Activated CD8-positive, alpha-beta memory T cell treated with anti-CD3 and anti-CD28 coated beads, Interleukin-2, amount 50 U/mL, for 24 hours (primary cell): ENCODE data around the gene GLB1L3.
"Not testable (repeated sequence)": the region's sequence is repeated elsewhere in the genome, so short reads cannot be mapped to it uniquely, and the experiment has no call there.

Source experiments
- DNase-seq: peaks from one replicate; pipeline ENCODE4 v3.0.0-alpha.2; 2020; ENCODE audit errors: extremely low read depth

Gene GLB1L3

DNA sequence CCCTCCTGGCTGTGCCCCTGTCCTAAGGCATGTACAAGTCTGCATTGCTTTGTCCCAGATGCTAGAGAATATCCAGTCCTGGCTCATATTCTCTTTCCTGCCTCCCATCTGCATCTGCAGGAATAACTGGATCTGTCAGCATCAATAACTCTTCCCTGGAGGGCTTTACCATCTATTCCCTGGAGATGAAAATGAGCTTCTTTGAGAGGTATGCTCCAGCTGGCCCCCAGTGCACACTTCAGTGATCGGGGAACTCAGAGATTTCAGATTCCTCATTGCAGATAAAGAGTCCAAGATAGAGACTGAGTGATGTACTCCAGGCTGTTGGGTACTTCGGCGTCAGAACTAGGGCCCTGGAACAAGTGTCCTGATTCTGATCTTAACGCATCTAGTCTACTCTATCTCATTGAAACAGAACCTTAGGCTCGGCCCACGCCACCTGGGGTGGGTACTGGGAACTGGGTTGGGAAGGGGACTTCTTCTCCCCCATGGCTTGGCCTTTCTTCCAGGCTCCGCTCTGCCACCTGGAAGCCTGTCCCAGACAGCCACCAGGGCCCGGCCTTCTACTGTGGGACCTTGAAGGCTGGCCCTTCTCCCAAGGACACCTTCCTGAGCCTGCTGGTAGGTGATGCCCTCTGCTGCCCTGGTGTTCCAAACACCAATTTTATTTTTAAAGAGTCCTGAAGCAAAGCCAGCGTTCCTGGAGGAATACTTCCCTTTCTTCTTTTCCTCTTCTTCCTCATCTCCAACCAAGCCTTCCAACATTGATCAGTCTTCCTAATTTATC is 37.8 kb downstream of the GLB1L3 start:
- DNase-seq, result no peak

GRCh38 chr11:134317103-134317502 is 40.9 kb downstream of the GLB1L3 start:
- DNase-seq, result no peak

- not testable (repeated sequence) for DNase-seq
These were observed 45.2 kb downstream of the GLB1L3 start for GRCh38 chr11:134321373-134321772.

GRCh38 chr11:134322553-134322952 is 46.4 kb downstream of the GLB1L3 start:
- DNase-seq, result no peak

- DNase-seq, result no peak
These were observed 52.3 kb downstream of the GLB1L3 start for GRCh38 chr11:134328433-134328832.

DNA sequence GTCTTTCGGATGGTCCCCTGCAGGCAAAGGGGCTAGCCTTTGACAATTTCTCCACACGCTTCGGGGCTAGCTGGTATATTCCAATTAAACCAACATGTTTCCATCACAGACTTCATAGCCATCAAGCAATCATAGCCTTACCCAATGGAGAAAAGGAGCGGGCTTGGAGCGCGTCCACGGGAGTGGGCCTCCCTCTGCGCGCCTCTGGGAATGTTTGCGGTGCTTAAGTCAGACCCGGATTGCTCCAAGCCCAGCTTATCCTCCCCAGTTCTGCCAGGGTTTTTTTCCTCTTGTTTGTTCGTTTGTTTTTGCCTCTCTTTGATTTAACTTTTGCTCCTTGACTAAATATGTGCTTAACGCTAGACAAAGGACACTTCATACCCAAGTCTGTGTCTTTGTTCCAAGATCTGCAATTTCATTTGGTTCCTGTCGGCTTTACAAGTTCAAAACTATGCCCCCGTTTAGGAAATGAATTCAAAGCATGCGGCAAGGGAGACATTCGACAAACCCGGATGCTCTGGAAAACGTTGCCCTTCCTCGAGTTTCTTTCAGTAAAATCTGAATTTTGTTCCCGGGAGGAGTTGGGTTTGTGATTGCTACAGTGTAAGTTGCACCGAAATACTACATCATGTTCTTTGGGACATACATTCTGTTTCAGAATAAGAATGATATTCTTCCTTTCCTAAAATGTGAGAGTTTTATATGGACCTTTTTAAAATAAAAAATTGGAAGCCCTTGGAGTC is 54.6 kb downstream of the GLB1L3 start:
- no peak for DNase-seq

DNA sequence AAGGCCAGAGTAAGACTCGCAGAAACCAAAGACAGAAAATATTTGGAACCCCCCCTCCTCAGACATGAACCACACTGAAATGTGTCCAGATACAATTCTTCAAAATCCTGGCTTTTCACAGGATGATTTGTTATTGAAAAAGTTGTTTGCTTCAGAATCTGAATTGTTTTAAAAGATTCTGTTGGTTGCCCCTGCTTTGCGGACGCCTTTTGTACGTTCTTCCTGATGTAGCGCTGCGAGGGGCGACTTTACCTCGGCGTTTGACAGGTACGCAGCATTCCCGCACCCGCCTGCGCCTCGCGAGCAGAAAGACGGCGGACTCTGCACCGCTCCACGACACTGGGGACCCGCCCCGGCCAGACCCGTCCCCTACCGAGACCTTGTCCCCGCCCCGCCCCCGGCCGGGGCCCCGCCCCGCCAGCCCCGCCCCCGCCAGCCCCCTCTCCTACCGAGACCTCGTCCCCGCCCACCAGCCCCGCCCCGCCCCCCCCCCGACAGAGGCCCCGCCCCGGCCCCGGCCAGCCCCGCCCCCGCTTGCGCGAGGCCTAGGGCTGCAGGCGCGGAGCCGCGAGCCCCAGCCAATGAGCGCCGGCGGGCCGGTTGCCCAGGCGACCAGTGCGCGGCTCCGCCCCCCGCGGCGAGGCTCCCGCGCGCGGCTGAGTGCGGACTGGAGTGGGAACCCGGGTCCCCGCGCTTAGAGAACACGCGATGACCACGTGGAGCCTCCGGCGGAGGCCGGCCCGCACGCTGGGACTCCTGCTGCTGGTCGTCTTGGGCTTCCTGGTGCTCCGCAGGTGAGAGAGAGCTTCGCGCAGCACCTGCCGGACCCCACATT is 55.4 kb downstream of the GLB1L3 start, which contains the start of gene GLB1L2:
GLB1L2 (plus strand) TSS at position 635 of the 835 bp plus-strand sequence; CDS start at position 709, 74 bp downstream.
- DNase-seq, result peak; percentile 38

DNA sequence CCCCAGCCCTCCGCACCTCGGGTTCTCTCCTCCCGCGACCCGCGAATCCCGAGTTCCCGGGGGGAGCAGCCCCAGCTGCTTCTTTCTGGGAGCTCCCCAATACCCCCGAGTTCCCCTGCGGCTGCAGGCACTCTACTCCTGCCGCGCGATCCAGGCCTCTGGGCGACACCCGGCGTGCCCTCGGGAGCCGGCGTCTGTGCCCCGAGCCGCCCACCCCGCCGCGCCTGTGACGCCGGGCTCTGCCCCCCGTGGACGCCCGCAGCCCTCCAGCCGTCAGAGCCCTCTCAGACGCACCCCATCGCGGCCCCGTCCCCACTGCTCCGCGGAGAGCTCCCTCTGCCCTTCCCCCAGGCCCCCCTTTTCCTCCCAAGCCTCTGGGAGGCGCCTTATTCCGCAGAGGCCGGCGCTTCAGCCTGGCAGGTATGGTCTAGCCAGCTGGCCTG is 56.0 kb downstream of the GLB1L3 start:
- no peak for DNase-seq

GRCh38 chr11:134332782-134333181 is 56.6 kb downstream of the GLB1L3 start:
- DNase-seq, result no peak

GRCh38 chr11:134333312-134333711 is 57.1 kb downstream of the GLB1L3 start:
- DNase-seq, result no peak

- no peak for DNase-seq
These were observed 57.8 kb downstream of the GLB1L3 start for GRCh38 chr11:134333946-134334345.

DNA sequence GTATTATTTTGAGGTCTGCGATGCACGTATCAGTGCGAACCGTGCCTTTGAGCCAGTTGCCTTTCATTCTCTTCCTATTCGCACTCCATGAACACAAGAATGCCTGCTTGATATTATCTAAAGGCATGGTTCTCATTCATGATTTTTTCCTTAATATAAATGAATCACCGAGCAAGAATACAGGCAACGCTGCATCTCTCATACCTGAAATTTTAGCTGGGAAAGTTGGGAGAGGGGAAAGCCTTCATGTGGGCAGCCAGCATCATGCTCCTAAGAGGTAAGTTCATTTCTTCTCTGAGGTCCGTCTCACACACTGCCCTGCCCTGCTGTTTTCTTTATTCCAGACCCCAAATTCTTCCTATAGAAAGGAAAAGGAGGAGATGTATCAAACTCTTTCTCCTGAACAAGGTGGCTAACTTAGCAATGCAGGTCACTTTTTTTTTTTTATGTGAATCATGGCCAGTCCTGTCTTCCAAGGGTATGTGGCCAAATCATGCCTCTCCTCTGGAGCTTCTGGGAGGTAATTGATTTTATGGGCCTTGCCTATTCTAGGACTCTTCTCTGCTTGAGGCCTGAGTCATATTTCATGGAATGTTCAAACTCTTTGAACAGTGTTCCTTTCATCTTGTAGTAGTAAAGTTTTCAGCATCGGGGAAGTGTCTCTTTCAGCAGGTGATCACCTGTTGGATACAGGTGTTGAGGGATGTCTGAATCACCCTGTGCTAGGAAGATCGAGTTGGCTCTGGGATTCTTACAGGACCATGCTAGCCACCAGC is 58.8 kb downstream of the GLB1L3 start:
- no peak for DNase-seq

- no peak for DNase-seq
These were observed 60.9 kb downstream of the GLB1L3 start for GRCh38 chr11:134337051-134337450.

- DNase-seq, result no peak
These were observed 61.9 kb downstream of the GLB1L3 start for GRCh38 chr11:134338068-134338467.

DNA sequence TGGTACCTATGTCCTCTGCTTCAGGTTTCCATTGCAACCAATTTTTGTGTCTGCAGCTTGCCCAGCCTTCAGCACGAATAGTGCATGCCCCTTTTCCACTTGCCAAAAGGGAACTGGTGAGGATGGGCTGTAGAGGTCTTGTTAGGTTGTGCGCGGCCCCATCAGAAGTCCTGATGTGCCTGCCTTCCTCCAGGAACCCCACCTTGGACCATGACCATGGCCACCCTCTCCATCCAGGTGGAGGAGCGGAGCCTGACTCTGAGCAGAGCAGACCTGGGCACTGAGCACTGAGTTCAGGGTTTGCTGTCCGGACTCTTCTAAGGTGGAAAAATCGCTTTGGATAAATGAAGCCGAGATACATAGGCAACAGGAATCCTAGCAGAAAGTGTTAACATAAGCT is 62.5 kb downstream of the GLB1L3 start:
- DNase-seq, result no peak

DNA sequence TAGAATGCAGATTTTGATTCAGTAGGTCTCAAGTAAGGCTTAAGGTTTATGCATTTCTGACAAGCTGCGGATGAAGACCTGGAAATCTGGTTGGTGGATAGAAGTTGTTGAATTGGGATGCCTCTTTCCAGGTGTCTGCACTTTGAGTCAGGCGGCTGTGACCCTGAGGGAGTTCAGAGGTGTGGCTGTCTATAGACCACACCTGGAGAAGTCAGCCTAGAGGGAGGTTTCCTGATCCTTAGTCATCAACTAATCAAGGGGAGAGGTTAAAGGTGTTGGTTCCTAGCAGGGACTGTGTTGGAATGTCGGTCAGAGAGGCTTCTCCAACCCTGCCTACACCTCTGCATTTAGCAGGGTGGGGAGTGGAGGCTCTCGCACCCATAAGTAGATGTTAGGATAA is 63.6 kb downstream of the GLB1L3 start:
- DNase-seq, result no peak

DNA sequence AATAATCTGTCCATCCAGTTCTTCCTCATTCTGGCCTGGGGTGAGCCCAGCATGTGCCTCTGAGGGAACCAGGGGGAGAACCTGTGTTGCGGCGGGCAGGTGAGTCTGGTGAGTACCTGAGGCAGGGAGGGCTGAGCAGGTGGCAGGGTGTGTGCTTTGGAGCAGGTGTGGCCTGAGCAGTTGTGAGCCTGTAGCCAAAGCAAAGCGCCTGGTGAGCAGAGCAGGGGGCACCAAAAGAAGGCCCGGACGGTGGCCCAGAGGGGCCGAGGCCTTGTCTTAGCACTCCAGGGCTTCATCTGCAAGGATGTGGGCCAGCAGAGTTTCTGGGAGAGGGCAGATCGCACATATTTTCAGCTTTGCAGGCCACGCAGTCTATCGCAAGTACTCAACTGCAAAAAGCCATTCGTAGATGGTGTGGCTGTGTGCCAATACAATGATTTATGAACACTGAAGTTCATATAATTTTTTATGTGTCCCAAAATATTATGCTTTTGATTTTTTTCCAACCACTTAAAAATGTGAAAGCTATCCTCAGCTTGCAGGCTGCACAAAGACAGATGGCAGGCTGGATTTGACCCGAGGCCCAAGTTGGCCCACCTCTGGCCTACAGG is 64.3 kb downstream of the GLB1L3 start:
- DNase-seq, result no peak

- DNase-seq, result no peak
These were observed 65.8 kb downstream of the GLB1L3 start for GRCh38 chr11:134341805-134342571.

DNA sequence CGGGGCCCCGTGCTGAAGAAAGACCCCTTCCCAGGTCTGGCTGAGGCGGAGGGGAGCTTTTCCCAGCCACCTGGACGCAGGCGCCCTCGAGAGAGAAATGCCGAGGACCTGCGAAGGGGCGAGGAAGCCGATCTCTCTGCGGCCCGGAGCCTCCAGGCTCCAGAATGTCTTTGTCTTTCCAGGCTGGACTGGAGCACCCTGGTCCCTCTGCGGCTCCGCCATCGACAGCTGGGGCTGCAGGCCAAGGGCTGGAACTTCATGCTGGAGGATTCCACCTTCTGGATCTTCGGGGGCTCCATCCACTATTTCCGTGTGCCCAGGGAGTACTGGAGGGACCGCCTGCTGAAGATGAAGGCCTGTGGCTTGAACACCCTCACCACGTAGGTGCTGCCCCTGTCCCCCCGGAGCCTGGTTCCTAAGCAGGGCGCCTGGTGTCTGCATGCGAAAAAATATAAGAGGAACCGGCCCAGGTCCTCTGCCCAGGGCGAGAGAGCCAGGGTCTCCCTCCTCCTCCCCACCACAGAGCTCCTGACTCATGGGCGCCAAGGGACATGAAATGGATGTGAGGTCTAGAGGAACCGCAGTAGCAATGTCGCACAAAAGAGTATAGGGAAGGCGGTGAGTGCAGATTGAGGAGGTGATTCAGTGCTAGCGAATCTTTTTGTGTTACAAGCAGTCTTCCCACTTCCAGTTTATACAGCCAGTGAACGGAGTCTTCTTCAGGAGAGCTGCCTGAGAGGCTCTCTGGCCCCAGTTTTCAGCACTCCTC is 66.6 kb downstream of the GLB1L3 start:
- no peak for DNase-seq
